ENCODE data around the gene FMNL1.

The FMNL1 gene

GRCh38 chr17:45221081-45222013 is at the start of gene FMNL1:
Gene FMNL1 (plus strand): TSS chr17:45221885. CDS start chr17:45222125, 240 bp downstream.
- H3K27ac ChIP-seq (ENCODE audit: low read length), result no peak within 1 kb of the TSS
- H3K9ac ChIP-seq (ENCODE audit: low read length), result no peak within 1 kb of the TSS
- H3K27me3 ChIP-seq (ENCODE audit: control insufficient read depth, insufficient read depth, low read length), result peaks cover 53% of the 10 kb centered on the region
- no peaks in the 10 kb centered on the region for H3K36me3 ChIP-seq (ENCODE audit: control insufficient read depth, low read depth, low read length)
- H3K4me1 ChIP-seq (ENCODE audit: control insufficient read depth, low read depth, low read length), result peaks cover 3% of the 10 kb centered on the region
- no peaks in the 10 kb centered on the region for H3K9me3 ChIP-seq (ENCODE audit: control insufficient read depth, low read depth, low read length)
- peak within 1 kb of the TSS; percentile 56 for H3K4me3 ChIP-seq (ENCODE audit: low read length)

GRCh38 chr17:45172232-45172540 is 49.5 kb upstream of the FMNL1 start:
- H3K9ac ChIP-seq (ENCODE audit: low read length), result peak overlapping the region; percentile 10
- H3K9me3 ChIP-seq (ENCODE audit: control insufficient read depth, low read depth, low read length), result no peaks in the 10 kb centered on the region
- H3K36me3 ChIP-seq (ENCODE audit: control insufficient read depth, low read depth, low read length), result no peaks in the 10 kb centered on the region
- H3K4me3 ChIP-seq (ENCODE audit: low read length), result peak overlapping the region; percentile 21
- no peaks in the 10 kb centered on the region for H3K27me3 ChIP-seq (ENCODE audit: control insufficient read depth, insufficient read depth, low read length)
- H3K4me1 ChIP-seq (ENCODE audit: control insufficient read depth, low read depth, low read length), result peaks cover 24% of the 10 kb centered on the region
- peak overlapping the region; percentile 73 for H3K27ac ChIP-seq (ENCODE audit: low read length)

- Histone ChIP-seq H3K36me3 (ENCODE audit: control insufficient read depth, low read depth, low read length) (no peaks in the 10 kb centered on the region), H3K9ac (ENCODE audit: low read length) (peak overlapping the region; percentile 10), H3K27me3 (ENCODE audit: control insufficient read depth, insufficient read depth, low read length) (no peaks in the 10 kb centered on the region), H3K4me1 (ENCODE audit: control insufficient read depth, low read depth, low read length) (peaks cover 24% of the 10 kb centered on the region), H3K27ac (ENCODE audit: low read length) (peak overlapping the region; percentile 73), H3K4me3 (ENCODE audit: low read length) (peak overlapping the region; percentile 21), H3K9me3 (ENCODE audit: control insufficient read depth, low read depth, low read length) (no peaks in the 10 kb centered on the region)
Observed at GRCh38 chr17:45172541-45173286, 49.0 kb upstream of the FMNL1 start.

- Histone ChIP-seq H3K9me3 (ENCODE audit: control insufficient read depth, low read depth, low read length) (no peaks in the 10 kb centered on the region), H3K27me3 (ENCODE audit: control insufficient read depth, insufficient read depth, low read length) (no peaks in the 10 kb centered on the region), H3K27ac (ENCODE audit: low read length) (no peak overlapping the region), H3K9ac (ENCODE audit: low read length) (no peak overlapping the region), H3K4me3 (ENCODE audit: low read length) (no peak overlapping the region), H3K36me3 (ENCODE audit: control insufficient read depth, low read depth, low read length) (no peaks in the 10 kb centered on the region), H3K4me1 (ENCODE audit: control insufficient read depth, low read depth, low read length) (peaks cover 24% of the 10 kb centered on the region)
Observed at GRCh38 chr17:45175759-45176115, 45.9 kb upstream of the FMNL1 start.

GRCh38 chr17:45177563-45177962 is 44.1 kb upstream of the FMNL1 start:
- Histone ChIP-seq H3K9ac (ENCODE audit: low read length) (no peak overlapping the region), H3K36me3 (ENCODE audit: control insufficient read depth, low read depth, low read length) (no peaks in the 10 kb centered on the region), H3K4me3 (ENCODE audit: low read length) (no peak overlapping the region), H3K27ac (ENCODE audit: low read length) (no peak overlapping the region), H3K9me3 (ENCODE audit: control insufficient read depth, low read depth, low read length) (no peaks in the 10 kb centered on the region), H3K4me1 (ENCODE audit: control insufficient read depth, low read depth, low read length) (peaks cover 6% of the 10 kb centered on the region), H3K27me3 (ENCODE audit: control insufficient read depth, insufficient read depth, low read length) (no peaks in the 10 kb centered on the region)

- H3K36me3 ChIP-seq (ENCODE audit: control insufficient read depth, low read depth, low read length), result no peaks in the 10 kb centered on the region
- H3K27me3 ChIP-seq (ENCODE audit: control insufficient read depth, insufficient read depth, low read length), result no peaks in the 10 kb centered on the region
- H3K27ac ChIP-seq (ENCODE audit: low read length), result no peak overlapping the region
- no peaks in the 10 kb centered on the region for H3K4me1 ChIP-seq (ENCODE audit: control insufficient read depth, low read depth, low read length)
- no peak overlapping the region for H3K9ac ChIP-seq (ENCODE audit: low read length)
- H3K9me3 ChIP-seq (ENCODE audit: control insufficient read depth, low read depth, low read length), result no peaks in the 10 kb centered on the region
- H3K4me3 ChIP-seq (ENCODE audit: low read length), result no peak overlapping the region
Observed at GRCh38 chr17:45184144-45184543, 37.5 kb upstream of the FMNL1 start.

- Histone ChIP-seq H3K27ac (ENCODE audit: low read length) (no peak overlapping the region), H3K9me3 (ENCODE audit: control insufficient read depth, low read depth, low read length) (no peaks in the 10 kb centered on the region), H3K4me1 (ENCODE audit: control insufficient read depth, low read depth, low read length) (no peaks in the 10 kb centered on the region), H3K9ac (ENCODE audit: low read length) (no peak overlapping the region), H3K36me3 (ENCODE audit: control insufficient read depth, low read depth, low read length) (no peaks in the 10 kb centered on the region), H3K4me3 (ENCODE audit: low read length) (no peak overlapping the region), H3K27me3 (ENCODE audit: control insufficient read depth, insufficient read depth, low read length) (no peaks in the 10 kb centered on the region)
Observed at GRCh38 chr17:45186801-45187354, 34.8 kb upstream of the FMNL1 start.

GRCh38 chr17:45189009-45189408 is 32.7 kb upstream of the FMNL1 start:
- H3K9ac ChIP-seq (ENCODE audit: low read length), result no peak overlapping the region
- no peaks in the 10 kb centered on the region for H3K36me3 ChIP-seq (ENCODE audit: control insufficient read depth, low read depth, low read length)
- no peak overlapping the region for H3K27ac ChIP-seq (ENCODE audit: low read length)
- H3K4me1 ChIP-seq (ENCODE audit: control insufficient read depth, low read depth, low read length), result no peaks in the 10 kb centered on the region
- H3K4me3 ChIP-seq (ENCODE audit: low read length), result no peak overlapping the region
- no peaks in the 10 kb centered on the region for H3K9me3 ChIP-seq (ENCODE audit: control insufficient read depth, low read depth, low read length)
- H3K27me3 ChIP-seq (ENCODE audit: control insufficient read depth, insufficient read depth, low read length), result no peaks in the 10 kb centered on the region

GRCh38 chr17:45190503-45191255 is 31.0 kb upstream of the FMNL1 start:
- Histone ChIP-seq H3K36me3 (ENCODE audit: control insufficient read depth, low read depth, low read length) (no peaks in the 10 kb centered on the region), H3K9me3 (ENCODE audit: control insufficient read depth, low read depth, low read length) (no peaks in the 10 kb centered on the region), H3K4me3 (ENCODE audit: low read length) (no peak overlapping the region), H3K27ac (ENCODE audit: low read length) (no peak overlapping the region), H3K4me1 (ENCODE audit: control insufficient read depth, low read depth, low read length) (no peaks in the 10 kb centered on the region), H3K9ac (ENCODE audit: low read length) (no peak overlapping the region), H3K27me3 (ENCODE audit: control insufficient read depth, insufficient read depth, low read length) (no peaks in the 10 kb centered on the region)

GRCh38 chr17:45195424-45195823 is 26.3 kb upstream of the FMNL1 start:
- H3K27ac ChIP-seq (ENCODE audit: low read length), result no peak overlapping the region
- H3K27me3 ChIP-seq (ENCODE audit: control insufficient read depth, insufficient read depth, low read length), result no peaks in the 10 kb centered on the region
- peaks cover 5% of the 10 kb centered on the region for H3K4me1 ChIP-seq (ENCODE audit: control insufficient read depth, low read depth, low read length)
- H3K9ac ChIP-seq (ENCODE audit: low read length), result no peak overlapping the region
- no peaks in the 10 kb centered on the region for H3K9me3 ChIP-seq (ENCODE audit: control insufficient read depth, low read depth, low read length)
- no peak overlapping the region for H3K4me3 ChIP-seq (ENCODE audit: low read length)
- H3K36me3 ChIP-seq (ENCODE audit: control insufficient read depth, low read depth, low read length), result no peaks in the 10 kb centered on the region

- peaks cover 5% of the 10 kb centered on the region for H3K4me1 ChIP-seq (ENCODE audit: control insufficient read depth, low read depth, low read length)
- no peak overlapping the region for H3K9ac ChIP-seq (ENCODE audit: low read length)
- H3K9me3 ChIP-seq (ENCODE audit: control insufficient read depth, low read depth, low read length), result no peaks in the 10 kb centered on the region
- H3K27me3 ChIP-seq (ENCODE audit: control insufficient read depth, insufficient read depth, low read length), result no peaks in the 10 kb centered on the region
- H3K36me3 ChIP-seq (ENCODE audit: control insufficient read depth, low read depth, low read length), result no peaks in the 10 kb centered on the region
- no peak overlapping the region for H3K27ac ChIP-seq (ENCODE audit: low read length)
- H3K4me3 ChIP-seq (ENCODE audit: low read length), result no peak overlapping the region
Observed at GRCh38 chr17:45197108-45197507, 24.6 kb upstream of the FMNL1 start.
